GM23338 (cell line): ENCODE data around the gene ZNF143. TPM values are rescaled to one million over a fixed set of nuclear protein-coding genes. Genes with fewer than 3 reads are reported as not detected.

Experiments
- ATAC-seq: fragments of 200-7000 bp; cut with Tn5 transposase; 3 replicates; pipeline ENCODE4 v1.9.1; 2020
- DNase-seq: peaks from one replicate; pipeline ENCODE4 v3.0.0-alpha.2; 2015; ENCODE audit warnings: low spot score
- H2AFZ ChIP-seq: fragments of 200-600 bp; sonication (generic); 2 replicates; pipeline ENCODE4 v1.8.0; 2016; ENCODE audit warnings: antibody characterized with exemption, mild to moderate bottlenecking, moderate library complexity
- H3F3A ChIP-seq: fragments of 200-600 bp; sonication (generic); replicated peaks from 2 replicates; pipeline ENCODE4 v1.8.0; 2017; ENCODE audit warnings: antibody characterized with exemption, mixed run types, low read depth
- H3K27ac ChIP-seq: fragments of 200-600 bp; sonication (generic); 2 replicates; pipeline ENCODE4 v1.6.1; 2016; ENCODE audit warnings: low read depth
- H3K27me3 ChIP-seq: fragments of 200-600 bp; sonication (generic); 2 replicates; pipeline ENCODE4 v1.8.0; 2016; ENCODE audit warnings: mild to moderate bottlenecking, mixed run types, moderate library complexity; ENCODE audit not compliant: insufficient read depth
- H3K36me3 ChIP-seq: fragments of 200-600 bp; sonication (generic); 2 replicates; pipeline ENCODE4 v1.8.0; 2016; ENCODE audit warnings: mild to moderate bottlenecking; ENCODE audit not compliant: insufficient read depth
- H3K4me1 ChIP-seq: fragments of 200-600 bp; sonication (generic); 2 replicates; pipeline ENCODE4 v1.8.0; 2016; ENCODE audit warnings: mild to moderate bottlenecking, moderate library complexity; ENCODE audit not compliant: insufficient read depth
- H3K4me2 ChIP-seq: fragments of 200-600 bp; sonication (generic); 2 replicates; pipeline ENCODE4 v1.7.1; 2017; ENCODE audit warnings: mixed run types
- H3K4me3 ChIP-seq: fragments of 200-600 bp; sonication (generic); 2 replicates; pipeline ENCODE4 v1.6.1; 2016; ENCODE audit warnings: mixed run types
- H3K79me2 ChIP-seq: fragments of 200-600 bp; sonication (generic); replicated peaks from 2 replicates; pipeline ENCODE4 v1.8.0; 2017; ENCODE audit warnings: mild to moderate bottlenecking; ENCODE audit not compliant: insufficient read depth
- H3K9me2 ChIP-seq: fragments of 200-600 bp; sonication (generic); 2 replicates; pipeline ENCODE4 v1.8.0; 2017; ENCODE audit not compliant: insufficient read depth
- H4K20me1 ChIP-seq: fragments of 200-600 bp; sonication (generic); replicated peaks from 2 replicates; pipeline ENCODE4 v1.8.0; 2017; ENCODE audit warnings: mild to moderate bottlenecking; ENCODE audit not compliant: insufficient read depth
- H3K27ac Mint-ChIP-seq: 2 replicates; pipeline ENCODE4 v1.8.0; 2020; ENCODE audit warnings: inconsistent platforms, mild to moderate bottlenecking, moderate library complexity, mixed read lengths
- H3K27me3 Mint-ChIP-seq: 3 replicates; pipeline ENCODE4 v1.8.0; 2022; ENCODE audit warnings: low read depth, mild to moderate bottlenecking, moderate library complexity, mixed read lengths, inconsistent platforms; ENCODE audit not compliant: insufficient read depth, poor library complexity
- H3K36me3 Mint-ChIP-seq: 3 replicates; pipeline ENCODE4 v1.8.0; 2021; ENCODE audit warnings: low read depth, mild to moderate bottlenecking, inconsistent platforms, moderate library complexity, mixed read lengths
- H3K4me1 Mint-ChIP-seq: 3 replicates; pipeline ENCODE4 v1.8.0; 2020; ENCODE audit warnings: mild to moderate bottlenecking, inconsistent platforms, mixed read lengths
- H3K4me3 Mint-ChIP-seq: 3 replicates; pipeline ENCODE4 v1.8.0; 2021; ENCODE audit warnings: moderate library complexity, mild to moderate bottlenecking, inconsistent platforms, mixed read lengths
- H3K9me3 Mint-ChIP-seq: 3 replicates; pipeline ENCODE4 v1.8.0; 2020; ENCODE audit warnings: moderate library complexity, mild to moderate bottlenecking, inconsistent platforms, mixed read lengths
- CREB1 ChIP-seq: fragments of 250-450 bp; sonication (Bioruptor Pico); IDR thresholded peaks from 2 replicates; pipeline ENCODE4 v1.5.0; 2020; ENCODE audit warnings: low read depth, mild to moderate bottlenecking, moderate library complexity
- EZH2 ChIP-seq: fragments of 200-600 bp; sonication (generic); IDR thresholded peaks from one replicate; pipeline ENCODE4 v1.8.0; 2017; ENCODE audit warnings: antibody characterized with exemption, mild to moderate bottlenecking, low read depth; ENCODE audit not compliant: unreplicated experiment
- EZH2phosphoT487 ChIP-seq: fragments of 200-600 bp; sonication (generic); IDR thresholded peaks from one replicate; pipeline ENCODE4 v1.8.1; 2018; ENCODE audit warnings: antibody characterized with exemption; ENCODE audit not compliant: unreplicated experiment
- JUNB ChIP-seq: IDR thresholded peaks from one replicate; pipeline ENCODE4 v1.6.1; 2016; ENCODE audit warnings: antibody characterized with exemption; ENCODE audit not compliant: unreplicated experiment
- NANOG ChIP-seq: IDR thresholded peaks from 2 replicates; pipeline ENCODE4 v1.6.1; 2016; ENCODE audit warnings: antibody characterized with exemption, borderline replicate concordance
- POLR2AphosphoS5 ChIP-seq: IDR thresholded peaks from 2 replicates; pipeline ENCODE4 v1.6.1; 2016; ENCODE audit warnings: antibody characterized with exemption, low read depth
- STAT1 ChIP-seq: IDR thresholded peaks from one replicate; pipeline ENCODE4 v1.6.1; 2016; ENCODE audit warnings: antibody characterized with exemption; ENCODE audit not compliant: unreplicated experiment
- ZNF114 ChIP-seq: fragments of 250-450 bp; sonication (Bioruptor Pico); IDR thresholded peaks from 2 replicates; pipeline ENCODE4 v1.5.0; 2020; ENCODE audit warnings: mild to moderate bottlenecking, moderate library complexity
- ZNF331 ChIP-seq: fragments of 250-450 bp; sonication (Bioruptor Pico); IDR thresholded peaks from 2 replicates; pipeline ENCODE4 v1.5.0; 2020; ENCODE audit warnings: low read depth, mild to moderate bottlenecking, moderate library complexity
- polyA plus RNA-seq: library from polyadenylated mRNA; unstranded; fragments of >200 nt; fragmentation: Nextera tagmentation; extraction: Ambion mirVana; gene quantifications from 2 replicates; pipeline ENCODE4 v1.2.1, GENCODE V29; 2016
- total RNA-seq: library from RNA; depleted of rRNA; stranded (reverse); fragments of >200 nt; shearing (Covaris generic); gene quantifications from 2 replicates; pipeline ENCODE4 v1.2.3, GENCODE V29; 2014
- TF ChIP-seq, protein P1 (sequence below): IDR thresholded peaks from one replicate; pipeline ENCODE4 v1.6.1; 2018; ENCODE audit warnings: antibody characterized with exemption; ENCODE audit not compliant: unreplicated experiment
- TF ChIP-seq, protein P2 (sequence below): fragments of 250-450 bp; sonication (Bioruptor Pico); IDR thresholded peaks from 2 replicates; pipeline ENCODE4 v1.5.0; 2020; ENCODE audit warnings: mild to moderate bottlenecking, moderate library complexity
- TF ChIP-seq, protein P3 (sequence below): IDR thresholded peaks from 2 replicates; pipeline ENCODE4 v1.6.1; 2016; ENCODE audit warnings: antibody characterized with exemption
- TF ChIP-seq, protein P4 (sequence below), 2 experiments: fragments of 200-600 bp in 1 of 2; sonication (generic) in 1 of 2; conservative IDR thresholded peaks; 2 replicates each; pipeline versions ENCODE4 v1.5.1 to v1.6.1; 2016 to 2017; ENCODE audit warnings: antibody characterized with exemption in 2 of 2, low read depth in 2 of 2, mild to moderate bottlenecking in 2 of 2, moderate library complexity in 1 of 2

Gene ZNF143
- total and polyA plus RNA-seq, 2 experiments from 2014 or later, result 33.5 to 44.2 TPM

DNA sequence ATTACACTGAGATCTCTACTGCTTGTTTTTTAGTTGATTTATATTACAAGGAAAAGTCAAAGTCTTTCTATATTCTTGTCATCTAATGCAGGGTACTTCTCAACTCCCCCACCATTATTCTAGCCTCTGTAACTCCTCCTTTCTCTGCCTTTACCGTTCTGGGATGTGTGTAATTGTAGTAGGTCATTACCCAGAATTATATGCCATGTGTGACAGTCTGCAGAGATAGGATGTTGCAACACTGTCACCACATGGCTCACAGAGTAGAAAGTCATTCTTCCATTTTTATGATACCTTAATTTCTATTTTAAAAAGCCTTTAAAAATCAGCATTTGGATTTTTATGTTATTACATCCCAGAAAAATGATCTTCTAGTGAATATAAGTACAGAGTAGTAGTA lies 32.7 kb downstream of the ZNF143 start:
- no peak for TF ChIP-seq ZNF331
- TF ChIP-seq CREB1 (CRISPR knock-in tag), result no peak
- no peak for TF ChIP-seq EZH2
- TF ChIP-seq POLR2AphosphoS5, result no peak
- TF ChIP-seq JUNB, result no peak
- TF ChIP-seq, protein P1, sequence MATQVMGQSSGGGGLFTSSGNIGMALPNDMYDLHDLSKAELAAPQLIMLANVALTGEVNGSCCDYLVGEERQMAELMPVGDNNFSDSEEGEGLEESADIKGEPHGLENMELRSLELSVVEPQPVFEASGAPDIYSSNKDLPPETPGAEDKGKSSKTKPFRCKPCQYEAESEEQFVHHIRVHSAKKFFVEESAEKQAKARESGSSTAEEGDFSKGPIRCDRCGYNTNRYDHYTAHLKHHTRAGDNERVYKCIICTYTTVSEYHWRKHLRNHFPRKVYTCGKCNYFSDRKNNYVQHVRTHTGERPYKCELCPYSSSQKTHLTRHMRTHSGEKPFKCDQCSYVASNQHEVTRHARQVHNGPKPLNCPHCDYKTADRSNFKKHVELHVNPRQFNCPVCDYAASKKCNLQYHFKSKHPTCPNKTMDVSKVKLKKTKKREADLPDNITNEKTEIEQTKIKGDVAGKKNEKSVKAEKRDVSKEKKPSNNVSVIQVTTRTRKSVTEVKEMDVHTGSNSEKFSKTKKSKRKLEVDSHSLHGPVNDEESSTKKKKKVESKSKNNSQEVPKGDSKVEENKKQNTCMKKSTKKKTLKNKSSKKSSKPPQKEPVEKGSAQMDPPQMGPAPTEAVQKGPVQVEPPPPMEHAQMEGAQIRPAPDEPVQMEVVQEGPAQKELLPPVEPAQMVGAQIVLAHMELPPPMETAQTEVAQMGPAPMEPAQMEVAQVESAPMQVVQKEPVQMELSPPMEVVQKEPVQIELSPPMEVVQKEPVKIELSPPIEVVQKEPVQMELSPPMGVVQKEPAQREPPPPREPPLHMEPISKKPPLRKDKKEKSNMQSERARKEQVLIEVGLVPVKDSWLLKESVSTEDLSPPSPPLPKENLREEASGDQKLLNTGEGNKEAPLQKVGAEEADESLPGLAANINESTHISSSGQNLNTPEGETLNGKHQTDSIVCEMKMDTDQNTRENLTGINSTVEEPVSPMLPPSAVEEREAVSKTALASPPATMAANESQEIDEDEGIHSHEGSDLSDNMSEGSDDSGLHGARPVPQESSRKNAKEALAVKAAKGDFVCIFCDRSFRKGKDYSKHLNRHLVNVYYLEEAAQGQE, result no peak
- TF ChIP-seq STAT1, result no peak
- no peak for TF ChIP-seq EZH2phosphoT487
- no peak for TF ChIP-seq ZNF114 (CRISPR knock-in tag)
- no peak for TF ChIP-seq NANOG
- TF ChIP-seq, protein P2, sequence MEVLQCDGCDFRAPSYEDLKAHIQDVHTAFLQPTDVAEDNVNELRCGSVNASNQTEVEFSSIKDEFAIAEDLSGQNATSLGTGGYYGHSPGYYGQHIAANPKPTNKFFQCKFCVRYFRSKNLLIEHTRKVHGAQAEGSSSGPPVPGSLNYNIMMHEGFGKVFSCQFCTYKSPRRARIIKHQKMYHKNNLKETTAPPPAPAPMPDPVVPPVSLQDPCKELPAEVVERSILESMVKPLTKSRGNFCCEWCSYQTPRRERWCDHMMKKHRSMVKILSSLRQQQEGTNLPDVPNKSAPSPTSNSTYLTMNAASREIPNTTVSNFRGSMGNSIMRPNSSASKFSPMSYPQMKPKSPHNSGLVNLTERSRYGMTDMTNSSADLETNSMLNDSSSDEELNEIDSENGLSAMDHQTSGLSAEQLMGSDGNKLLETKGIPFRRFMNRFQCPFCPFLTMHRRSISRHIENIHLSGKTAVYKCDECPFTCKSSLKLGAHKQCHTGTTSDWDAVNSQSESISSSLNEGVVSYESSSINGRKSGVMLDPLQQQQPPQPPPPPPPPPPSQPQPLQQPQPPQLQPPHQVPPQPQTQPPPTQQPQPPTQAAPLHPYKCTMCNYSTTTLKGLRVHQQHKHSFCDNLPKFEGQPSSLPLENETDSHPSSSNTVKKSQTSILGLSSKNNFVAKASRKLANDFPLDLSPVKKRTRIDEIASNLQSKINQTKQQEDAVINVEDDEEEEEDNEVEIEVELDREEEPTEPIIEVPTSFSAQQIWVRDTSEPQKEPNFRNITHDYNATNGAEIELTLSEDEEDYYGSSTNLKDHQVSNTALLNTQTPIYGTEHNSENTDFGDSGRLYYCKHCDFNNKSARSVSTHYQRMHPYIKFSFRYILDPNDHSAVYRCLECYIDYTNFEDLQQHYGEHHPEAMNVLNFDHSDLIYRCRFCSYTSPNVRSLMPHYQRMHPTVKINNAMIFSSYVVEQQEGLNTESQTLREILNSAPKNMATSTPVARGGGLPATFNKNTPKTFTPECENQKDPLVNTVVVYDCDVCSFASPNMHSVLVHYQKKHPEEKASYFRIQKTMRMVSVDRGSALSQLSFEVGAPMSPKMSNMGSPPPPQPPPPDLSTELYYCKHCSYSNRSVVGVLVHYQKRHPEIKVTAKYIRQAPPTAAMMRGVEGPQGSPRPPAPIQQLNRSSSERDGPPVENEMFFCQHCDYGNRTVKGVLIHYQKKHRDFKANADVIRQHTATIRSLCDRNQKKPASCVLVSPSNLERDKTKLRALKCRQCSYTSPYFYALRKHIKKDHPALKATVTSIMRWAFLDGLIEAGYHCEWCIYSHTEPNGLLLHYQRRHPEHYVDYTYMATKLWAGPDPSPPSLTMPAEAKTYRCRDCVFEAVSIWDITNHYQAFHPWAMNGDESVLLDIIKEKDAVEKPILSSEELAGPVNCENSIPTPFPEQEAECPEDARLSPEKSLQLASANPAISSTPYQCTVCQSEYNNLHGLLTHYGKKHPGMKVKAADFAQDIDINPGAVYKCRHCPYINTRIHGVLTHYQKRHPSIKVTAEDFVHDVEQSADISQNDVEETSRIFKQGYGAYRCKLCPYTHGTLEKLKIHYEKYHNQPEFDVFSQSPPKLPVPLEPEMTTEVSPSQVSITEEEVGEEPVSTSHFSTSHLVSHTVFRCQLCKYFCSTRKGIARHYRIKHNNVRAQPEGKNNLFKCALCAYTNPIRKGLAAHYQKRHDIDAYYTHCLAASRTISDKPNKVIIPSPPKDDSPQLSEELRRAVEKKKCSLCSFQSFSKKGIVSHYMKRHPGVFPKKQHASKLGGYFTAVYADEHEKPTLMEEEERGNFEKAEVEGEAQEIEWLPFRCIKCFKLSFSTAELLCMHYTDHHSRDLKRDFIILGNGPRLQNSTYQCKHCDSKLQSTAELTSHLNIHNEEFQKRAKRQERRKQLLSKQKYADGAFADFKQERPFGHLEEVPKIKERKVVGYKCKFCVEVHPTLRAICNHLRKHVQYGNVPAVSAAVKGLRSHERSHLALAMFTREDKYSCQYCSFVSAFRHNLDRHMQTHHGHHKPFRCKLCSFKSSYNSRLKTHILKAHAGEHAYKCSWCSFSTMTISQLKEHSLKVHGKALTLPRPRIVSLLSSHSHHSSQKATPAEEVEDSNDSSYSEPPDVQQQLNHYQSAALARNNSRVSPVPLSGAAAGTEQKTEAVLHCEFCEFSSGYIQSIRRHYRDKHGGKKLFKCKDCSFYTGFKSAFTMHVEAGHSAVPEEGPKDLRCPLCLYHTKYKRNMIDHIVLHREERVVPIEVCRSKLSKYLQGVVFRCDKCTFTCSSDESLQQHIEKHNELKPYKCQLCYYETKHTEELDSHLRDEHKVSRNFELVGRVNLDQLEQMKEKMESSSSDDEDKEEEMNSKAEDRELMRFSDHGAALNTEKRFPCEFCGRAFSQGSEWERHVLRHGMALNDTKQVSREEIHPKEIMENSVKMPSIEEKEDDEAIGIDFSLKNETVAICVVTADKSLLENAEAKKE (CRISPR knock-in tag), result no peak
- TF ChIP-seq, protein P3, sequence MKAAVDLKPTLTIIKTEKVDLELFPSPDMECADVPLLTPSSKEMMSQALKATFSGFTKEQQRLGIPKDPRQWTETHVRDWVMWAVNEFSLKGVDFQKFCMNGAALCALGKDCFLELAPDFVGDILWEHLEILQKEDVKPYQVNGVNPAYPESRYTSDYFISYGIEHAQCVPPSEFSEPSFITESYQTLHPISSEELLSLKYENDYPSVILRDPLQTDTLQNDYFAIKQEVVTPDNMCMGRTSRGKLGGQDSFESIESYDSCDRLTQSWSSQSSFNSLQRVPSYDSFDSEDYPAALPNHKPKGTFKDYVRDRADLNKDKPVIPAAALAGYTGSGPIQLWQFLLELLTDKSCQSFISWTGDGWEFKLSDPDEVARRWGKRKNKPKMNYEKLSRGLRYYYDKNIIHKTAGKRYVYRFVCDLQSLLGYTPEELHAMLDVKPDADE, result no peak
- TF ChIP-seq, protein P4, sequence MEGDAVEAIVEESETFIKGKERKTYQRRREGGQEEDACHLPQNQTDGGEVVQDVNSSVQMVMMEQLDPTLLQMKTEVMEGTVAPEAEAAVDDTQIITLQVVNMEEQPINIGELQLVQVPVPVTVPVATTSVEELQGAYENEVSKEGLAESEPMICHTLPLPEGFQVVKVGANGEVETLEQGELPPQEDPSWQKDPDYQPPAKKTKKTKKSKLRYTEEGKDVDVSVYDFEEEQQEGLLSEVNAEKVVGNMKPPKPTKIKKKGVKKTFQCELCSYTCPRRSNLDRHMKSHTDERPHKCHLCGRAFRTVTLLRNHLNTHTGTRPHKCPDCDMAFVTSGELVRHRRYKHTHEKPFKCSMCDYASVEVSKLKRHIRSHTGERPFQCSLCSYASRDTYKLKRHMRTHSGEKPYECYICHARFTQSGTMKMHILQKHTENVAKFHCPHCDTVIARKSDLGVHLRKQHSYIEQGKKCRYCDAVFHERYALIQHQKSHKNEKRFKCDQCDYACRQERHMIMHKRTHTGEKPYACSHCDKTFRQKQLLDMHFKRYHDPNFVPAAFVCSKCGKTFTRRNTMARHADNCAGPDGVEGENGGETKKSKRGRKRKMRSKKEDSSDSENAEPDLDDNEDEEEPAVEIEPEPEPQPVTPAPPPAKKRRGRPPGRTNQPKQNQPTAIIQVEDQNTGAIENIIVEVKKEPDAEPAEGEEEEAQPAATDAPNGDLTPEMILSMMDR (conservative IDR thresholded peaks at IDR 0.05; ENCODE audit: low read depth in 2 of 2), result no peak
- no peak overlapping the region for H3K27ac Mint-ChIP-seq
- H3K9me2 ChIP-seq, result no peaks in the 10 kb centered on the region
- no peak overlapping the region for H3K4me3 Mint-ChIP-seq
- DNase-seq, result no peak
- no peaks in the 10 kb centered on the region for H3K4me1 Mint-ChIP-seq
- no peaks in the 10 kb centered on the region for H3K27me3 ChIP-seq
- H3K4me2 ChIP-seq, result no peak overlapping the region
- H3K27me3 Mint-ChIP-seq, result no peaks in the 10 kb centered on the region
- H3K4me3 ChIP-seq, result no peak overlapping the region
- H3K27ac ChIP-seq, result no peak overlapping the region
- H3K36me3 ChIP-seq, result peaks cover 48% of the 10 kb centered on the region
- H4K20me1 ChIP-seq, result peaks cover 3% of the 10 kb centered on the region
- H2AFZ ChIP-seq, result no peak overlapping the region
- ATAC-seq, result no peak
- 0 out of 2 replicates have a peak, but pooled peaks cover 11% of the 10 kb centered on the region for H3F3A ChIP-seq
- no peaks in the 10 kb centered on the region for H3K9me3 Mint-ChIP-seq
- H3K36me3 Mint-ChIP-seq, result peaks cover 41% of the 10 kb centered on the region
- H3K79me2 ChIP-seq, result no peaks in the 10 kb centered on the region
- no peaks in the 10 kb centered on the region for H3K4me1 ChIP-seq
